Measurements from ENCODE around the gene SLCO1B1.

DNA sequence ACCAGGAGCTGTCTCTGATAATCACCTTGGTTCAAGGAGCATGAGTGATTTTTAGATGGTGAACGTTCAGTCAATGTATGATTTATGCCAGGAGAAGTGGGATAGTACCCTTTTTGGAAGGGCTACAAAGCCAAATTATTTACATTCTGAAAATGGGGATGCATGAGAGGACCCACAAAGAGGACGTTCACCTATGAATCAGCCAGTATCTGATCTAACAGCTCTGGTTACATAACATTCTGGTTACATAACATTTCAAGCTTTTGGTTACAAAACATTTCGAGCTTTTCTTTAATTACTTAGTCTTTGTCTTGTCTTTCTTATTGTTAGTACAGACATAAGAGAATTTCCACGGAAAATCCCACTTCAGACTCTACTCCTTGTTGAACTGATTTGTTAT lies 134.9 kb downstream of the SLCO1B1 start:
- TF ChIP-seq, protein P1, sequence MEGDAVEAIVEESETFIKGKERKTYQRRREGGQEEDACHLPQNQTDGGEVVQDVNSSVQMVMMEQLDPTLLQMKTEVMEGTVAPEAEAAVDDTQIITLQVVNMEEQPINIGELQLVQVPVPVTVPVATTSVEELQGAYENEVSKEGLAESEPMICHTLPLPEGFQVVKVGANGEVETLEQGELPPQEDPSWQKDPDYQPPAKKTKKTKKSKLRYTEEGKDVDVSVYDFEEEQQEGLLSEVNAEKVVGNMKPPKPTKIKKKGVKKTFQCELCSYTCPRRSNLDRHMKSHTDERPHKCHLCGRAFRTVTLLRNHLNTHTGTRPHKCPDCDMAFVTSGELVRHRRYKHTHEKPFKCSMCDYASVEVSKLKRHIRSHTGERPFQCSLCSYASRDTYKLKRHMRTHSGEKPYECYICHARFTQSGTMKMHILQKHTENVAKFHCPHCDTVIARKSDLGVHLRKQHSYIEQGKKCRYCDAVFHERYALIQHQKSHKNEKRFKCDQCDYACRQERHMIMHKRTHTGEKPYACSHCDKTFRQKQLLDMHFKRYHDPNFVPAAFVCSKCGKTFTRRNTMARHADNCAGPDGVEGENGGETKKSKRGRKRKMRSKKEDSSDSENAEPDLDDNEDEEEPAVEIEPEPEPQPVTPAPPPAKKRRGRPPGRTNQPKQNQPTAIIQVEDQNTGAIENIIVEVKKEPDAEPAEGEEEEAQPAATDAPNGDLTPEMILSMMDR (IDR thresholded peaks at IDR 0.05; ENCODE audit: low read depth, low read length, missing input control) = no peak
- TF ChIP-seq HNF4A (conservative IDR thresholded peaks at IDR 0.05) = no peak
- TF ChIP-seq SP1 (IDR thresholded peaks at IDR 0.05) = no peak
- no peak for TF ChIP-seq FOXA2 (IDR thresholded peaks at IDR 0.05)
- TF ChIP-seq, protein P2, sequence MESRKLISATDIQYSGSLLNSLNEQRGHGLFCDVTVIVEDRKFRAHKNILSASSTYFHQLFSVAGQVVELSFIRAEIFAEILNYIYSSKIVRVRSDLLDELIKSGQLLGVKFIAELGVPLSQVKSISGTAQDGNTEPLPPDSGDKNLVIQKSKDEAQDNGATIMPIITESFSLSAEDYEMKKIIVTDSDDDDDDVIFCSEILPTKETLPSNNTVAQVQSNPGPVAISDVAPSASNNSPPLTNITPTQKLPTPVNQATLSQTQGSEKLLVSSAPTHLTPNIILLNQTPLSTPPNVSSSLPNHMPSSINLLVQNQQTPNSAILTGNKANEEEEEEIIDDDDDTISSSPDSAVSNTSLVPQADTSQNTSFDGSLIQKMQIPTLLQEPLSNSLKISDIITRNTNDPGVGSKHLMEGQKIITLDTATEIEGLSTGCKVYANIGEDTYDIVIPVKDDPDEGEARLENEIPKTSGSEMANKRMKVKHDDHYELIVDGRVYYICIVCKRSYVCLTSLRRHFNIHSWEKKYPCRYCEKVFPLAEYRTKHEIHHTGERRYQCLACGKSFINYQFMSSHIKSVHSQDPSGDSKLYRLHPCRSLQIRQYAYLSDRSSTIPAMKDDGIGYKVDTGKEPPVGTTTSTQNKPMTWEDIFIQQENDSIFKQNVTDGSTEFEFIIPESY (IDR thresholded peaks at IDR 0.05) = no peak
